ENCODE data around the gene ADAMTS3. TPM values are rescaled to one million over a fixed set of nuclear protein-coding genes. Genes with fewer than 3 reads are reported as not detected.

ADAMTS3 gene
- total and polyA plus RNA-seq, 2 donors (not counting 1 experiment from before 2014, with no cell fraction given) = not detected

DNA sequence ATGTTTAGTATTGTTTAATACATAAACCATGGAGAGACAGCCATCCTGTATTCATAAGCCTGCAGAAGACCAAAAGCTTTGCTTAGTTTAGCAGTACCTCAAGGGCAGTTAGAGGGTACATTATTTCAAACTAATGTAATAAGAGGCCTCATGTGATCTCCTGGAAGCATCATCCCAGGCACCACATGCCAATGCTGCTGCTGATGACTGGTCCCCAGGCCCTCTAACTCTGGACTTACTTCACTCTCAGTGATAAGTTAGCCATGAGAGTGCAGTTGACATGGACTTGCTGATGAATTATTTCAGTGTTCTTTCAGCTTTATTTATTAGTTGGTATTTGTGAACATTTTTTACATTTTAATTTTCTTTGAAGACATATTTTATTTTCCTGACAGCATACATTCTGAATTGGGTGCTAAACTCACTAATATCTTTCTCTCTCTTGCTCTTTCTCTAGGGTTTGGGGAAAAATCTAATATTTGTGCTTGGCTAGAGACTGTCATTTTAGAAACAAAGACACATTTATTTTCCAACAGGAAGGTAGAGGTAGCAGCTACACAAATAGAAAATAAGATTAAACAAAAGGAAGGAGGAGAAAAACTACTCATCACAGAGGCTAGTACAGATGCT, 329.4 kb downstream of the ADAMTS3 start:
- H3K4me1 Mint-ChIP-seq = no peaks in the 10 kb centered on the region
- H3K27me3 Mint-ChIP-seq = no peaks in the 10 kb centered on the region
- Histone ChIP-seq H3K36me3 (replicated peaks in 1 of 2; ENCODE audit: control extremely low read depth in 1 of 2, control insufficient read depth in 1 of 2, extremely low read depth in 1 of 2, insufficient read depth in 2 of 2, low read length in 1 of 2) (no peaks in the 10 kb centered on the region), H3K9ac (ENCODE audit: low read length) (no peak overlapping the region), H3K4me3 (ENCODE audit: control extremely low read depth in 1 of 5, extremely low read depth in 1 of 5, insufficient read depth in 1 of 5, low read depth in 2 of 5, low read length in 4 of 5) (no peak overlapping the region), H2AFZ (ENCODE audit: insufficient read depth, low read depth, low read length, poor library complexity, severe bottlenecking) (no peak overlapping the region), H3K4me2 (replicated peaks; ENCODE audit: low read depth, low read length, poor library complexity, severe bottlenecking) (no peak overlapping the region), H3K27me3 (replicated peaks in 1 of 4; ENCODE audit: control extremely low read depth in 1 of 4, control insufficient read depth in 3 of 4, insufficient read depth in 4 of 4, low read length in 3 of 4) (no peaks in the 10 kb centered on the region), H3K9me3 (ENCODE audit: control extremely low read depth in 1 of 3, control insufficient read depth in 2 of 3, insufficient read depth in 1 of 3, low read length in 2 of 3) (peaks cover 0 to 5% (median 0%) of the 10 kb centered on the region in 3 donors), H3K79me2 (ENCODE audit: control insufficient read depth, insufficient read depth, low read length) (no peaks in the 10 kb centered on the region), H4K20me1 (ENCODE audit: control insufficient read depth, insufficient read depth, low read length, poor library complexity, severe bottlenecking) (no peaks in the 10 kb centered on the region), H3K27ac (ENCODE audit: low read length in 2 of 2) (no peak overlapping the region), H3K4me1 (ENCODE audit: control insufficient read depth in 2 of 2, insufficient read depth in 2 of 2, low read length in 2 of 2) (no peaks in the 10 kb centered on the region)
- intact Hi-C loops (cut with micrococcal nuclease) = no loop called here
- no peak for TF ChIP-seq EZH2 (IDR thresholded peaks at IDR 0.05; ENCODE audit: borderline replicate concordance, insufficient read depth, low read depth, low read length, poor library complexity, severe bottlenecking)
- TF ChIP-seq, protein P1, sequence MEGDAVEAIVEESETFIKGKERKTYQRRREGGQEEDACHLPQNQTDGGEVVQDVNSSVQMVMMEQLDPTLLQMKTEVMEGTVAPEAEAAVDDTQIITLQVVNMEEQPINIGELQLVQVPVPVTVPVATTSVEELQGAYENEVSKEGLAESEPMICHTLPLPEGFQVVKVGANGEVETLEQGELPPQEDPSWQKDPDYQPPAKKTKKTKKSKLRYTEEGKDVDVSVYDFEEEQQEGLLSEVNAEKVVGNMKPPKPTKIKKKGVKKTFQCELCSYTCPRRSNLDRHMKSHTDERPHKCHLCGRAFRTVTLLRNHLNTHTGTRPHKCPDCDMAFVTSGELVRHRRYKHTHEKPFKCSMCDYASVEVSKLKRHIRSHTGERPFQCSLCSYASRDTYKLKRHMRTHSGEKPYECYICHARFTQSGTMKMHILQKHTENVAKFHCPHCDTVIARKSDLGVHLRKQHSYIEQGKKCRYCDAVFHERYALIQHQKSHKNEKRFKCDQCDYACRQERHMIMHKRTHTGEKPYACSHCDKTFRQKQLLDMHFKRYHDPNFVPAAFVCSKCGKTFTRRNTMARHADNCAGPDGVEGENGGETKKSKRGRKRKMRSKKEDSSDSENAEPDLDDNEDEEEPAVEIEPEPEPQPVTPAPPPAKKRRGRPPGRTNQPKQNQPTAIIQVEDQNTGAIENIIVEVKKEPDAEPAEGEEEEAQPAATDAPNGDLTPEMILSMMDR (IDR thresholded peaks at IDR 0.05) = no peak
- ChIA-PET CTCF (no interaction called here), POLR2A (no interaction called here)
- H3K4me3 Mint-ChIP-seq = no peak overlapping the region
- DNase-seq (no peak), ATAC-seq (ENCODE audit: low read depth) (no peak)
- H3K9me3 Mint-ChIP-seq (ENCODE audit: insufficient read depth) = no peaks in the 10 kb centered on the region
- no peak overlapping the region for H3K27ac Mint-ChIP-seq
